NCI-H1092 (cell line): ENCODE data around the gene ACOT11.

Experiments used
- DNase-seq: peaks from one replicate; lab custom pipeline; 2025; lab: John Stamatoyannopoulos, UW

Gene ACOT11

GRCh38 chr1:54645806-54646676, 98.0 kb downstream of the ACOT11 start:
- no peak for DNase-seq

- no peak for DNase-seq
Measured at GRCh38 chr1:54649130-54649898, 101.3 kb downstream of the ACOT11 start.

DNA sequence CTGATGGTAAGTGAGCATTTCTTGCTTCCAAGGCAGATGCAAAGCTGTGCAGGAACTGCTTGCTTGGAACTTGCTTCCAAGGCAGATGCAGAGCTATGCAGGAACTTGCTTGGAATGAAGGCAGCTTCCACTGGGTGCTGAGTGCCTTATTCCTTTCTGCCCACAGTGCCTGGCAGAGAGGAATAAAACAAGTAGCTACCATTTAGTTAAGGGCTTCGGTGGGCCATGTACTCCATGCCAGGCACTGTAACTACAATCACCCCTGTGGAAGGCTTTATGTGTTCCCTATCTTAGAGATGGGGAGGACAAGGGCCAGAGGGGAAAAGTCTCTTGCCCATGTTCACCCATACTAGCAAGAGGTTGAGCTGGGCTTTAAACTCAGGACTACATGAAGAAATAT, 101.9 kb downstream of the ACOT11 start:
- DNase-seq = no peak

- no peak for DNase-seq
Measured at GRCh38 chr1:54650417-54650816, 102.4 kb downstream of the ACOT11 start.

DNA sequence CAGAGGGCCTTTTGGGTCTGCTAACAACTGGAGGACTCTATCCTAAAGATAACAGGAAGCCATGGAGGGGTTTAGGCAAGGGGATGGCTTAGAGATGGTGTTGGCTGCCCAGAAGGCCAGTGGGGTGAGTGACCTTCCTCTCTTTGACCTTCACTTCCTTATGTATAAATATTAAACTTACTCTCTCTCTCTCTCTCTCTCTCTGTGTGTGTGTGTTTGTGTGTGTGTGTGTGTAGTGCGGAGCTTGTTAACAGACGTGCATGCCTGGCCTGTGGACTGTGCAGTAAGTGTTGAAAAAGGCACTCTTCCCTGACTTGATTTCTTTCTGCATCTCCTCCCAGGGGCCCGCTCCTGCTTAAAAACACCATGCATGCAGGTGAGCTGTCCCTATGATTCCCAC, 103.6 kb downstream of the ACOT11 start:
- DNase-seq = no peak

GRCh38 chr1:54652168-54652567, 104.1 kb downstream of the ACOT11 start:
- no peak for DNase-seq

DNA sequence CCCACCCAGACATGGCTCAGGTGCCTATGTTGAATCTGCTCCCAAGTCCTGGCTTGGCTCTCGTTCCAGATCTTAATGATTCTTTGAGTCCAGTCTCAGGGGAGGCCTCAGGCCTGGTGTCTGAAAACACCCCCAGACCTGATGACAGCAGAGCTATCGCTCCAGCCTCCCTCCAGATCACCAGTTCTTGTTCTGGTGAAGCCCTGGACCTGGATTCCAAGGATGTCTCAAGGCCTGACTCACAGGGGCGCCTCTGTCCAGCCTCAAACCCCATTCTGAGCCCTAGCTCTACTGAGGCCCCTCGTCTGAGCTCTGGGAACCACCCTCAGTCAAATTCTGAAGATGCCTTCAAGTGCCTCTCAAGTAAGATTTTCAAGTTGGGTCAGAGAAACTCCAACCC, 105.0 kb downstream of the ACOT11 start:
- DNase-seq = no peak

GRCh38 chr1:54658164-54658913, 110.3 kb downstream of the ACOT11 start:
- DNase-seq = no peak
